H9 (cell line): ENCODE results near the gene BCAS2. TPM values are rescaled to one million over a fixed set of nuclear protein-coding genes. Genes with fewer than 3 reads are reported as not detected.
"Not testable (repeated sequence)": the region's sequence is repeated elsewhere in the genome, so short reads cannot be mapped to it uniquely, and the experiment has no call there.

Experiments used
- DNase-seq: peaks from one replicate; pipeline ENCODE4 v3.0.0-alpha.2; 2017
- H2AFZ ChIP-seq: one replicate; pipeline ENCODE4 v1.6.1; 2013; ENCODE audit warnings: mild to moderate bottlenecking, low read length, control low read depth, moderate library complexity
- H2AK5ac ChIP-seq: 2 replicates; pipeline ENCODE4 v1.6.1; 2013; ENCODE audit warnings: low read length, control low read depth, mixed read lengths; ENCODE audit not compliant: insufficient read length
- H2BK120ac ChIP-seq: one replicate; pipeline ENCODE4 v1.6.1; 2013; ENCODE audit warnings: low read depth, mild to moderate bottlenecking, low read length, control low read depth, inconsistent platforms; ENCODE audit not compliant: poor library complexity, severe bottlenecking
- H2BK12ac ChIP-seq: 2 replicates; pipeline ENCODE4 v1.6.1; 2013; ENCODE audit warnings: low read length, control low read depth, mixed read lengths, low read depth; ENCODE audit not compliant: insufficient read length
- H2BK15ac ChIP-seq: 2 replicates; pipeline ENCODE4 v1.6.1; 2013; ENCODE audit warnings: low read depth, low read length, control low read depth
- H2BK20ac ChIP-seq: one replicate; pipeline ENCODE4 v1.6.1; 2013; ENCODE audit warnings: low read depth, mild to moderate bottlenecking, low read length, control low read depth, inconsistent platforms; ENCODE audit not compliant: poor library complexity, severe bottlenecking
- H2BK5ac ChIP-seq: 2 replicates; pipeline ENCODE4 v1.6.1; 2013; ENCODE audit warnings: low read length, control low read depth, mixed read lengths; ENCODE audit not compliant: insufficient read length
- H3K14ac ChIP-seq: 2 replicates; pipeline ENCODE4 v1.6.1; 2013; ENCODE audit warnings: low read length, control low read depth; ENCODE audit not compliant: insufficient read depth
- H3K18ac ChIP-seq: 2 replicates; pipeline ENCODE4 v1.6.1; 2013; ENCODE audit warnings: low read depth, mild to moderate bottlenecking, mixed read lengths, low read length, control low read depth; ENCODE audit not compliant: insufficient read length
- H3K23ac ChIP-seq: 2 replicates; pipeline ENCODE4 v1.6.1; 2013; ENCODE audit warnings: low read length, control low read depth, mixed read lengths, low read depth; ENCODE audit not compliant: insufficient read length
- H3K23me2 ChIP-seq: 2 replicates; pipeline ENCODE4 v1.6.1; 2013; ENCODE audit warnings: low read depth, mild to moderate bottlenecking, mixed read lengths, low read length, control low read depth; ENCODE audit not compliant: insufficient read length, poor library complexity, severe bottlenecking
- H3K27ac ChIP-seq: 2 replicates; pipeline ENCODE4 v1.5.1; 2013; ENCODE audit warnings: low read length, control low read depth, mixed read lengths, low read depth; ENCODE audit not compliant: insufficient read length
- H3K27me3 ChIP-seq: 2 replicates; pipeline ENCODE4 v1.6.1; 2013; ENCODE audit warnings: low read length, control low read depth, inconsistent platforms; ENCODE audit not compliant: insufficient read depth
- H3K4ac ChIP-seq: 2 replicates; pipeline ENCODE4 v1.6.1; 2013; ENCODE audit warnings: low read depth, mild to moderate bottlenecking, control low read depth, inconsistent platforms, low read length, moderate library complexity
- H3K4me1 ChIP-seq: 2 replicates; pipeline ENCODE4 v1.6.1; 2013; ENCODE audit warnings: low read length, control low read depth, inconsistent platforms; ENCODE audit not compliant: insufficient read depth
- H3K4me2 ChIP-seq: 2 replicates; pipeline ENCODE4 v1.6.1; 2013; ENCODE audit warnings: low read length, control low read depth, mixed read lengths; ENCODE audit not compliant: insufficient read length, insufficient read depth
- H3K56ac ChIP-seq: 2 replicates; pipeline ENCODE4 v1.6.1; 2013; ENCODE audit warnings: low read depth, mild to moderate bottlenecking, mixed read lengths, low read length, control low read depth; ENCODE audit not compliant: insufficient read length
- H3K79me1 ChIP-seq: 2 replicates; pipeline ENCODE4 v1.6.1; 2013; ENCODE audit warnings: low read depth, mild to moderate bottlenecking, moderate library complexity, low read length, control low read depth, inconsistent platforms; ENCODE audit not compliant: insufficient read depth, poor library complexity, severe bottlenecking
- H3K79me2 ChIP-seq: 2 replicates; pipeline ENCODE4 v1.6.1; 2013; ENCODE audit warnings: low read length, control low read depth, inconsistent platforms; ENCODE audit not compliant: insufficient read depth
- H3K9ac ChIP-seq: 2 replicates; pipeline ENCODE4 v1.6.1; 2013; ENCODE audit warnings: low read length, control low read depth, mixed read lengths; ENCODE audit not compliant: insufficient read length; ENCODE audit errors: extremely low read depth
- H3K9me3 ChIP-seq: one replicate; pipeline ENCODE4 v1.6.1; 2013; ENCODE audit warnings: low read depth, low read length, inconsistent platforms; ENCODE audit not compliant: control insufficient read depth
- H3T11ph ChIP-seq: one replicate; pipeline ENCODE4 v1.6.1; 2013; ENCODE audit warnings: mild to moderate bottlenecking, low read length, control low read depth, inconsistent platforms
- H4K20me1 ChIP-seq: one replicate; pipeline ENCODE4 v1.6.1; 2013; ENCODE audit not compliant: control insufficient read depth, insufficient read length, insufficient read depth
- H4K5ac ChIP-seq: 2 replicates; pipeline ENCODE4 v1.6.1; 2013; ENCODE audit warnings: low read depth, mild to moderate bottlenecking, mixed read lengths, low read length, control low read depth; ENCODE audit not compliant: insufficient read length
- H4K8ac ChIP-seq: replicated peaks from 2 replicates; pipeline ENCODE4 v1.6.1; 2013; ENCODE audit warnings: low read length, control low read depth, mixed read lengths, low read depth; ENCODE audit not compliant: insufficient read length
- H4K91ac ChIP-seq: 2 replicates; pipeline ENCODE4 v1.6.1; 2013; ENCODE audit warnings: low read depth, mild to moderate bottlenecking, moderate library complexity, mixed read lengths, low read length, control low read depth; ENCODE audit not compliant: insufficient read length
- H3K27ac Mint-ChIP-seq, 3 experiments: 2 replicates in 2 of 3; 3 replicates in 1 of 3; pipeline ENCODE4 v1.8.0; 2020 to 2021; ENCODE audit warnings: mixed read lengths in 3 of 3, mild to moderate bottlenecking in 1 of 3, moderate library complexity in 1 of 3
- H3K27me3 Mint-ChIP-seq: 2 replicates; pipeline ENCODE4 v1.8.0; 2021; ENCODE audit warnings: low read depth, mild to moderate bottlenecking, moderate library complexity, mixed read lengths
- H3K36me3 Mint-ChIP-seq, 3 experiments: 2 replicates in 2 of 3; 3 replicates in 1 of 3; pipeline ENCODE4 v1.8.0; 2020 to 2021; ENCODE audit warnings: low read depth in 3 of 3, mixed read lengths in 3 of 3; ENCODE audit not compliant: insufficient read depth in 1 of 3
- H3K4me1 Mint-ChIP-seq, 2 experiments: 2 replicates each; pipeline ENCODE4 v1.8.0; 2020; ENCODE audit warnings: mixed read lengths in 2 of 2
- H3K4me3 Mint-ChIP-seq, 2 experiments: 2 replicates in 1 of 2; 3 replicates in 1 of 2; pipeline ENCODE4 v1.8.0; 2020 to 2021; ENCODE audit warnings: mild to moderate bottlenecking in 2 of 2, mixed read lengths in 2 of 2, moderate library complexity in 1 of 2
- H3K9me3 Mint-ChIP-seq, 2 experiments: 2 replicates in 1 of 2; 3 replicates in 1 of 2; pipeline ENCODE4 v1.8.0; 2020; ENCODE audit warnings: mild to moderate bottlenecking in 2 of 2, mixed read lengths in 2 of 2, moderate library complexity in 1 of 2
- WGBS: extraction: QIAGEN DNeasy Blood & Tissue Kit; methylation state at CpG from one replicate; pipeline ENCODE4 v1.1.7; 2013; ENCODE audit warnings: missing lambda C conversion rate, low lambda C conversion rate, mixed read lengths; ENCODE audit not compliant: insufficient read length; ENCODE audit errors: extremely low coverage; 5-methylcytosine and 5-hydroxymethylcytosine counted together
- total RNA-seq: library from RNA; stranded (reverse); gene quantifications from 2 replicates; pipeline ENCODE4 v1.2.1, GENCODE V29; 2021
- TF ChIP-seq, protein P1 (sequence below): fragments of 200-600 bp; sonication (generic); conservative IDR thresholded peaks from 3 replicates; pipeline ENCODE4 v1.8.0; 2021; ENCODE audit warnings: antibody characterized with exemption, mild to moderate bottlenecking

Gene BCAS2
- total RNA-seq, 1 experiment from 2014 or later: 72.1 TPM

DNA sequence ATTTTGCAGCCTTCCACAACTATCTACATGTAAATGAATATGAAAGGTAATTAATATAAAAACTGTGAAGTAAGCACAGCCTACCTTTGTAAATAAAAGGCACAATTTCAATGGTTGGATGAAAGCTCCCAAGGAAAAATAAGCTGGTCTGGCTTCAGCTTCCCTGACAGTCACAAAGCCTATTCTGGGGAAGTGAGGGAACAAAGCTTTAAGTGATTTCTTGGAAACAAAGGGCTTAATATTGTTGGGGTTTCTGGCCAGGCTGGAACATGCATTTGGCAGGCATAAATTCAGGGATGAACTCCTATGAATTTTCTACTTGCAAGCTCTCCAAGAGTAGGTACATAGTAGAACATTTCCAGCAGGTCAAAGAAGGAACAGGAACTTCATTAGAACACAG, 17.3 kb downstream of the BCAS2 start:
- H3K4me1 Mint-ChIP-seq: no peaks in the 10 kb centered on the region
- no peak overlapping the region for H3K18ac ChIP-seq
- no peak overlapping the region for H2AK5ac ChIP-seq

GRCh38 chr1:114562978-114563510, 18.4 kb downstream of the BCAS2 start:
- not testable (repeated sequence) for H3K23me2 ChIP-seq, H3K4me1 ChIP-seq, H3K4me3 Mint-ChIP-seq, H3K9me3 ChIP-seq, H2BK5ac ChIP-seq, H4K5ac ChIP-seq, H3T11ph ChIP-seq, H2BK15ac ChIP-seq, H3K9me3 Mint-ChIP-seq, DNase-seq, H4K91ac ChIP-seq, H3K27me3 ChIP-seq, H3K14ac ChIP-seq, H3K9ac ChIP-seq, H2AK5ac ChIP-seq, H3K27ac Mint-ChIP-seq, H4K8ac ChIP-seq, H2BK120ac ChIP-seq, H3K79me1 ChIP-seq, H2AFZ ChIP-seq, H3K4me1 Mint-ChIP-seq, H3K27ac ChIP-seq, H2BK12ac ChIP-seq, H3K56ac ChIP-seq, H2BK20ac ChIP-seq, H3K4ac ChIP-seq, H3K79me2 ChIP-seq, H3K27me3 Mint-ChIP-seq, H3K23ac ChIP-seq, H3K4me2 ChIP-seq, H3K18ac ChIP-seq, H4K20me1 ChIP-seq
- WGBS: no CpG with 5 or more reads among the region's 3 CpGs
- H3K36me3 Mint-ChIP-seq: peaks cover 27 to 50% (median 40%) of the 10 kb centered on the region in 3 experiments; a peak in 6 of 7 replicates

More for the DNA sequence above, 17.3 kb downstream of the BCAS2 start:
- no peak for DNase-seq
- H3K9ac ChIP-seq: no peak overlapping the region
- H3K79me1 ChIP-seq: no peaks in the 10 kb centered on the region
- no peak overlapping the region for H2BK120ac ChIP-seq
- no peaks in the 10 kb centered on the region for H3K23me2 ChIP-seq
- H3K27me3 ChIP-seq: no peaks in the 10 kb centered on the region
- peaks cover 4 to 7% of the 10 kb centered on the region in 2 experiments; a peak in 3 of 5 replicates for H3K9me3 Mint-ChIP-seq
- H2BK12ac ChIP-seq: no peak overlapping the region
- H3K4ac ChIP-seq: no peak overlapping the region
- TF ChIP-seq, protein P1, sequence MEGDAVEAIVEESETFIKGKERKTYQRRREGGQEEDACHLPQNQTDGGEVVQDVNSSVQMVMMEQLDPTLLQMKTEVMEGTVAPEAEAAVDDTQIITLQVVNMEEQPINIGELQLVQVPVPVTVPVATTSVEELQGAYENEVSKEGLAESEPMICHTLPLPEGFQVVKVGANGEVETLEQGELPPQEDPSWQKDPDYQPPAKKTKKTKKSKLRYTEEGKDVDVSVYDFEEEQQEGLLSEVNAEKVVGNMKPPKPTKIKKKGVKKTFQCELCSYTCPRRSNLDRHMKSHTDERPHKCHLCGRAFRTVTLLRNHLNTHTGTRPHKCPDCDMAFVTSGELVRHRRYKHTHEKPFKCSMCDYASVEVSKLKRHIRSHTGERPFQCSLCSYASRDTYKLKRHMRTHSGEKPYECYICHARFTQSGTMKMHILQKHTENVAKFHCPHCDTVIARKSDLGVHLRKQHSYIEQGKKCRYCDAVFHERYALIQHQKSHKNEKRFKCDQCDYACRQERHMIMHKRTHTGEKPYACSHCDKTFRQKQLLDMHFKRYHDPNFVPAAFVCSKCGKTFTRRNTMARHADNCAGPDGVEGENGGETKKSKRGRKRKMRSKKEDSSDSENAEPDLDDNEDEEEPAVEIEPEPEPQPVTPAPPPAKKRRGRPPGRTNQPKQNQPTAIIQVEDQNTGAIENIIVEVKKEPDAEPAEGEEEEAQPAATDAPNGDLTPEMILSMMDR: no peak
- H3K27ac ChIP-seq: no peak overlapping the region
- H4K8ac ChIP-seq: no peak overlapping the region
- H3K9me3 ChIP-seq: no peaks in the 10 kb centered on the region
- no peaks in the 10 kb centered on the region; the same call in 1 of the 2 replicates for H3K27me3 Mint-ChIP-seq
- H3K23ac ChIP-seq: no peak overlapping the region
- H4K5ac ChIP-seq: no peak overlapping the region
- no peak overlapping the region for H2BK20ac ChIP-seq
- no peak overlapping the region for H3K27ac Mint-ChIP-seq
- no peak overlapping the region for H3K4me2 ChIP-seq
- H3K36me3 Mint-ChIP-seq: peaks cover 30 to 61% (median 51%) of the 10 kb centered on the region in 3 experiments; a peak in 6 of 7 replicates
- no peak overlapping the region for H2BK5ac ChIP-seq
- H4K91ac ChIP-seq: no peak overlapping the region
- H2AFZ ChIP-seq: no peak overlapping the region
- no peaks in the 10 kb centered on the region for H3K79me2 ChIP-seq
- H3K14ac ChIP-seq: no peak overlapping the region
- H3K4me1 ChIP-seq: no peaks in the 10 kb centered on the region
- H4K20me1 ChIP-seq: no peaks in the 10 kb centered on the region
- no peak overlapping the region for H3K4me3 Mint-ChIP-seq
- no peak overlapping the region for H3T11ph ChIP-seq
- H2BK15ac ChIP-seq: no peak overlapping the region
- H3K56ac ChIP-seq: no peak overlapping the region
